GM18873 (cell line): ENCODE data around the gene PTGER3.

Experiments used
- ATAC-seq: cut with Tn5 transposase; IDR thresholded peaks from one replicate; pipeline ENCODE4 v1.9.1; 2021; ENCODE audit warnings: mild to moderate bottlenecking, moderate library complexity, moderate number of reproducible peaks; ENCODE audit not compliant: unreplicated experiment, low FRiP score

Gene PTGER3

GRCh38 chr1:71047635-71048607 is at the start of gene PTGER3:
PTGER3 (minus strand) TSS chr1:71047816; CDS start chr1:71047577, 239 bp downstream.
- ATAC-seq = no peak

GRCh38 chr1:71094913-71095312 is 47.3 kb upstream of the PTGER3 start:
- ATAC-seq = no peak

- ATAC-seq = no peak
These were observed 46.3 kb upstream of the PTGER3 start for GRCh38 chr1:71093938-71094337.

GRCh38 chr1:71089536-71090270 is 42.1 kb upstream of the PTGER3 start:
- no peak for ATAC-seq

GRCh38 chr1:71088645-71089287 is 41.1 kb upstream of the PTGER3 start:
- no peak for ATAC-seq

GRCh38 chr1:71087713-71088112 is 40.1 kb upstream of the PTGER3 start:
- ATAC-seq = no peak

GRCh38 chr1:71087060-71087459 is 39.4 kb upstream of the PTGER3 start:
- no peak for ATAC-seq

- ATAC-seq = no peak
These were observed 38.7 kb upstream of the PTGER3 start for GRCh38 chr1:71086331-71086730.

GRCh38 chr1:71083271-71083670 is 35.7 kb upstream of the PTGER3 start:
- no peak for ATAC-seq

GRCh38 chr1:71081697-71082080 is 34.1 kb upstream of the PTGER3 start:
- ATAC-seq = no peak

- peak; percentile 99 for ATAC-seq
These were observed 33.4 kb upstream of the PTGER3 start, which contains the start of gene ZRANB2 for GRCh38 chr1:71080739-71081696. ZRANB2 (minus strand) TSS chr1:71081035; CDS start chr1:71080995, 40 bp downstream.

- no peak for ATAC-seq
These were observed 32.7 kb upstream of the PTGER3 start for GRCh38 chr1:71080230-71080738.

- no peak for ATAC-seq
These were observed 27.1 kb upstream of the PTGER3 start for GRCh38 chr1:71074681-71075080.

- no peak for ATAC-seq
These were observed 24.7 kb upstream of the PTGER3 start for GRCh38 chr1:71072273-71072672.

GRCh38 chr1:71071720-71072119 is 24.1 kb upstream of the PTGER3 start:
- no peak for ATAC-seq

GRCh38 chr1:71068325-71069240 is 21.0 kb upstream of the PTGER3 start:
- ATAC-seq = peak; percentile 81

GRCh38 chr1:71054791-71055190 is 7.2 kb upstream of the PTGER3 start:
- no peak for ATAC-seq

- no peak for ATAC-seq
These were observed 6.7 kb upstream of the PTGER3 start for GRCh38 chr1:71054281-71054731.
